ENCODE results near the gene WWOX.
"Not testable (repeated sequence)": the region's sequence is repeated elsewhere in the genome, so short reads cannot be mapped to it uniquely, and the experiment has no call there.

WWOX gene

GRCh38 chr16:78592111-78592510, 492.7 kb downstream of the WWOX start:
- DNase-seq = no peak

DNA sequence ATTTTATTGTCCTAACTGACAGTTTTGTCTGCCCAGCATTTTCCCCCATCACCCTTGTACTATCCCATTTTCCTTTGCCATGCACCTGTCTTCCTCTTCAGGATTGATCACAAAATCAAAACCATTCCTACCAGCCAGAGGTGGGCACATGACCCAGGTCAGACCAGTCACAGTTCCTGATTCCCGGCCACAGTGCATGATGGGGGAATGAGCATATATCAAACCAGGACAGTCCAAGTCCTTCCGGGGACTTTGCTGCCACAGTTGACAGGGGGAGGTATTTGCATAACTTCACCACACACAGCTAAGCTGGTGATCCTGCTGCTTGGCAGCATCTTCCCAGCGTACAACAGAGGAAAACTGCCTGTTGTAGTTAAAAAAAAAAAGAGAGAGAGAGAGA, 493.9 kb downstream of the WWOX start:
- DNase-seq = no peak

- no peak for DNase-seq
Observed at GRCh38 chr16:78594191-78594590, 494.7 kb downstream of the WWOX start.

- DNase-seq = no peak
Observed at GRCh38 chr16:78596348-78596995, 497.0 kb downstream of the WWOX start.

- DNase-seq = no peak
Observed at GRCh38 chr16:78596996-78597422, 497.6 kb downstream of the WWOX start.

- no peak for DNase-seq
Observed at GRCh38 chr16:78597809-78598570, 498.5 kb downstream of the WWOX start.

- DNase-seq = no peak
Observed at GRCh38 chr16:78599271-78599670, 499.8 kb downstream of the WWOX start.

- DNase-seq = not testable (repeated sequence)
Observed at GRCh38 chr16:78604423-78605062, 505.1 kb downstream of the WWOX start.

DNA sequence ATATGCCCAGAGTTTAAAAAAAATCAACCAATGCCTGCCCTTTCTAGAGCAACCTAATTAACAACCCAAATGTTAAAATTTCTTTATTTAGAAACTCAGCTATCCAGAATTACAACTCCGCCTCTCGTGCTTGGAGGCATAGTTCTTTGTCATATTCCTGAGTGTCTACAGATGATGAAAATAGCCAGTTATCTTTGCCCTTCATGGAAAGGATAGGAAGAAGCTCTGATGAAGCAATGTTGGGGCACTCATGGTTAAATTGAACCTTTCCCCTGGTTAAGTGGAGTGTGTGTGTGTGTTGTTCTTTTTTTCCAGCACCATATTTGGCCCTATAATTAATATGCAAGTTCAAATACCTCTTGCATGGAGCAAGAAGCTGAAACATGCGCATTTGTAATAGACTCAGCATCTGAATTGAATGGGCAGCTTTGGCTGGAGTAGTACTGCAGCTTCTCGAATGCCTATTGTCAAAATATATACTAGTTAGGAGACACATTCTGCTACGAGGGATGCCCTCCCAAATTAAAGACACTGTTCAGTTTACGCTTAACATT, 506.2 kb downstream of the WWOX start:
- no peak for DNase-seq

- no peak for DNase-seq
Observed at GRCh38 chr16:78606545-78606944, 507.1 kb downstream of the WWOX start.

DNA sequence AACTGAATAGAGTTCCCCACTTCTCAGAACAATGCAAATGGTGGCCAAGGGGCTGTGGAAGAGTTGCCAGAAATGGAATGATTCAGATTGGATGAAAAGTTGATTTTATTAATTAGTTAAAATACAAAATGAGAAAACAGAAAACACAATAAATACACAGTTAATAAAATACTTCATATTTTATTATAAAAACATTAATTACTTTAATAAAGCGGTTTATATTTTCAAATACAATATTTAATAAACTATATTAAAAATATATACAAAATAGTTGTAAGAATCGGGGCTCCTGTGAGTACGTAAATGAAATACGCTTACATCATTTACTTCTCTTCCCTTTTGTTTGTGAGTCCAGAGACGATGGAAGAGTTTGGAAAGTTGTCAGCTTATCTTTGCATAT, 507.6 kb downstream of the WWOX start:
- DNase-seq = no peak

DNA sequence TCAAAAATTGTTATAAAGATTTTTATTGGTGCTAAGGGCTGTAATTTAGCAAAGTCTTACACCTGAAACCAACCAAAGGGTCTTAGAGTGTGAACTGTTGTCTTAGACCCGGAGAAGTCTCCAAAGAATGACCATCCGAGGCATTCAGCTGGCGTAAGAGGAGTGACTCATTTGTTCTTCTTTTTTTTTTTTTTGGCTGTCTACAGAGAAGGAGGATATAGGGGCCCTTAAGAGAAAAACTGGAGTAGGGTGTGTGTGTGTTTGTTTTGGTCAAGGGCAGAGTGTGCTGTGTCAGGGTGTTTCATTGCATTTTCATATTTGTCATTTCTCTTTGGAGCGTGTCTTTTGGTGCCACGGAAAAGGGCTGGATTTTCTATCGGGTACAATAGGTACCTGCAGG, 508.0 kb downstream of the WWOX start:
- DNase-seq = no peak

DNA sequence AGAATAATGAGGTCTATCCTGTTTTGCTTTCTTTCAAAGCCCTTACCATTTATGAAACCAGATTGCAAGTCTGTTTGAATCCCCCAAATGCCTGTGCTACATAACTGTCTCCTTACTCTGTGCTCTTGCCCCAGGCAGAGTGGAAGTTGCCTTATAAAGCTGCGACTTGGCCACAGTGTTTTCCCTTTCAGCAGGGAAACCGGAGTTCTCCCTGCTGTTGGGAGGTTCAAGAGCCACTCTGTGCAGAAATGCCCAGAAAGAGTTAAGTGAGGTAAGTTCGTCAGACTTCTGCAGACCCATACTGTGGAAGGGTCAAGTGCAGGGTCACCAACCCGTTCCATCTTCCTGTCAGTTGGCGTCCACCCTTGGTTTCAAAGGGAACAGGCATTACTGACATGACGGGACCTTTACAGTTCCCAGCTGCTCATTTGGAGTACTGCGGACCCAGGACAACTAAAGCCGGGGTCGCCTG, 508.9 kb downstream of the WWOX start:
- no peak for DNase-seq

DNA sequence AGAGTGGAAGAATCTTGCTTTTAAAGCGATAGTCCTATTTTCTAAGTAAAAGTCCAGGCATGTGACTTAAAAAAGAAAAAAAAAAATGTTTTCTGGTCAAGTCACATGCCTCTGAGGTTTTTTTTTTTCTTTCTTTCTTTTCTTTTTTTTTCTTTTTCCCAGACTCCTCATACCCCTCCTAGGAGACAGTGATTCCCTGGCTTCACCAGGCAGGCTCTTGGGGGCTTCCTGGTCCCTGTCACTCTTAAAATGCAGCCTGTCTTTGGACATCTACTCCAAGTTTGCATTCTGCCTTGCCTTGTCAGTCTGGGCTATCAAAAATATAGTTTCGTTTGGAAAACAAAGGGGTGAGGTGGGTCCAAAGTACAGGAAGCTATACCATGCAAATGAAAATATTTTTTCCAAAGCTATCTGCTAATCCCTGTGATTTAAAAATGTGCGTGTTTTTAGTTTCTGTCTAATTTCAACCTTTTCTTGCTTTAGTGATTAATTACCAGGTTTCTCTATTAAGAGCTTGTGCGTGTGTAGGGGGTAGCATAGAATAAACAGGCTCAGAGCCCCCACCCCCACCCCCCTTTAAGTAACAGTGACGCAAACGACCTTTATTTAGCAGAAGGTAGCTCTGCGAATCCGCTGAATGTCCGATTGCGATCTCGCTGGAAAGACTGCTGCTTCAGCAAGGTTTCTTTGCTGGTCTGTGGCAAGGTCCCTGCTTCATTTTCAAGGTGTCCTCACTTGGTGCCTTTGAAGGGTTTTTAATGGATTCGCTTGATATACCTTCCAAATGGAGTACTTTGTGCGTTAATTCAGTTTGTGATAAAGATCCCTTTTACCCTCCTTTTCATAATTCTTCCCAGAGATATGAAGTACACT, 510.2 kb downstream of the WWOX start:
- DNase-seq = no peak

GRCh38 chr16:78611318-78611717, 511.9 kb downstream of the WWOX start:
- no peak for DNase-seq

DNA sequence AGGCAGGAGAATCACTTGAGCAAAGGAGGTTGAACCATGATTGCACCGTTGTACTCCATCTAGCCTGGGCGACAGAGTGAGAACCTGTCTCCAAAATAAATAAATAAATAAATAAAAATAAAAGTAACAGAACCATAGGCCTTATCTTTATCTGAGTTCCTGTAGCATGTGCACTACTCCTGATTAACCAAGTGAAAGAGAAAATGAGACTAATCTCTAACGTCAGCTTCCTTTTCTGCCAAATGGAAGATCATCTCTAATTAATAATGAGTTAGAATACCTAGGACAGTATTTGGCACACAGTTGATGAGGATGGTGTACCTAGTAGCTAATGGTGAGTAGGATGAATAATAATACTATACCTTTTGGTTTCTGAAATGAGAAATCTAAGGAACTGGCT, 520.4 kb downstream of the WWOX start:
- no peak for DNase-seq

- DNase-seq = no peak
Observed at GRCh38 chr16:78620291-78620690, 520.8 kb downstream of the WWOX start.

GRCh38 chr16:78623796-78624195, 524.3 kb downstream of the WWOX start:
- DNase-seq = no peak

DNA sequence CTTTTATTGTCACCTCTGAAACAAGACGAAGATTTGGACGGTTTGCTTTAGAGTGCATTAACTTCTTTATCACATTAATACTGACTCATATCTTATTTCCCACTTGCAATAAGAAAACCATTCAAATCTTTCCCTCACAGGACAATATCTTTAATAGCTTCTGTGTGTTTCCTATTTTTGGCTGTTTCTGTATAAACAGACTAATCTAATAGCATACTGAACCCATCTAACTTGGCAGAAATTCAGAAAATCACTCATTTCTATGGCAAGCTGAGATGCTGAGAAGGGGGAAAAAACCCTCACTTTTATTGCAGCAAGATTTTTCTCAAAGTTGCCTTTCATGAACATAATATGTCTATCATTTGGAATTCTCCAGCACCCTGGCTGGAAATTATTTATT, 524.9 kb downstream of the WWOX start:
- no peak for DNase-seq

GRCh38 chr16:78628461-78629045, 529.1 kb downstream of the WWOX start:
- DNase-seq = no peak

- no peak for DNase-seq
Observed at GRCh38 chr16:78629173-78629572, 529.7 kb downstream of the WWOX start.

GRCh38 chr16:78630102-78630501, 530.6 kb downstream of the WWOX start:
- DNase-seq = no peak

All from bone marrow (tissue), 2 donors.